Putamen (tissue), 1 donor: ENCODE results near the gene CTNND2.
A peak's percentile ranks its signal among the peaks of the same experiment; 100 is the strongest.

Experiments used
- DNase-seq: peaks from one replicate; pipeline ENCODE4 v3.0.0-alpha.2; 2016; ENCODE audit warnings: low spot score

Gene CTNND2, protein sequence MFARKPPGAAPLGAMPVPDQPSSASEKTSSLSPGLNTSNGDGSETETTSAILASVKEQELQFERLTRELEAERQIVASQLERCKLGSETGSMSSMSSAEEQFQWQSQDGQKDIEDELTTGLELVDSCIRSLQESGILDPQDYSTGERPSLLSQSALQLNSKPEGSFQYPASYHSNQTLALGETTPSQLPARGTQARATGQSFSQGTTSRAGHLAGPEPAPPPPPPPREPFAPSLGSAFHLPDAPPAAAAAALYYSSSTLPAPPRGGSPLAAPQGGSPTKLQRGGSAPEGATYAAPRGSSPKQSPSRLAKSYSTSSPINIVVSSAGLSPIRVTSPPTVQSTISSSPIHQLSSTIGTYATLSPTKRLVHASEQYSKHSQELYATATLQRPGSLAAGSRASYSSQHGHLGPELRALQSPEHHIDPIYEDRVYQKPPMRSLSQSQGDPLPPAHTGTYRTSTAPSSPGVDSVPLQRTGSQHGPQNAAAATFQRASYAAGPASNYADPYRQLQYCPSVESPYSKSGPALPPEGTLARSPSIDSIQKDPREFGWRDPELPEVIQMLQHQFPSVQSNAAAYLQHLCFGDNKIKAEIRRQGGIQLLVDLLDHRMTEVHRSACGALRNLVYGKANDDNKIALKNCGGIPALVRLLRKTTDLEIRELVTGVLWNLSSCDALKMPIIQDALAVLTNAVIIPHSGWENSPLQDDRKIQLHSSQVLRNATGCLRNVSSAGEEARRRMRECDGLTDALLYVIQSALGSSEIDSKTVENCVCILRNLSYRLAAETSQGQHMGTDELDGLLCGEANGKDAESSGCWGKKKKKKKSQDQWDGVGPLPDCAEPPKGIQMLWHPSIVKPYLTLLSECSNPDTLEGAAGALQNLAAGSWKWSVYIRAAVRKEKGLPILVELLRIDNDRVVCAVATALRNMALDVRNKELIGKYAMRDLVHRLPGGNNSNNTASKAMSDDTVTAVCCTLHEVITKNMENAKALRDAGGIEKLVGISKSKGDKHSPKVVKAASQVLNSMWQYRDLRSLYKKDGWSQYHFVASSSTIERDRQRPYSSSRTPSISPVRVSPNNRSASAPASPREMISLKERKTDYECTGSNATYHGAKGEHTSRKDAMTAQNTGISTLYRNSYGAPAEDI (N-terminal part only)

DNA sequence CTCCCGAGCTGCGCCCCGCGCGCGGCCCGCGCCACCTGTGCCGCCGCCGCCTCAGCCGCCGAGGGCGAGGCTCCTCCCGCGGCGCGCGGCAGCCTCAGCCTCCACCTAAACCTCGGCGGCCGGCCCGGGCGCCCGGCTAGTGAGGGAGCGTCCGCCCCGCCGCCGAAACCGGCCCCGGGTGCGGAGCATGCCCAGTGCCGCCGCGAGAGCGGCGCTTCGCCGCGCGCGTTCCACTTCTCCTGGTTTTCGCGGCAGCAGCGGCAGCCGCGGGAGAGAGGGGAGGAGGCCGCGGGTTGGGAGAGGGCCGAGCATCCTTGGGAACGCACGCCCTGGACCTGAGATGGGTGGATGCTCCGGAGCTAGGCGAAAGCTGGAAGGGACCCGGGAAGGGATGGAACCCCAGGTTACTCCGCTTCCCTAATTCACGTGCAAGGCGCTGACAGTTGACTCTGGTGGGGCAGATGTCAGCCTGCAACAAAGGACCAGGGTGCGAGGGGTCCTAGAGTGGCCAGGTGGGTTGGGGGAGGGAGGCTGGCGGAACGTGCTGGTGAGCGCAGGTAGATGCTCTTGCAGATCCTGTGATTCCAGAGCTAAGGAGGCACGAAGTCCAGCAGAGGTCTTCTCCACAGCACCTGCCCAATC is at the start of gene CTNND2:
Gene CTNND2, minus strand, starts transcription at position 182 of the 642 bp plus-strand sequence. CDS start 593 bp downstream, outside the sequence.
- peak; percentile 81 for DNase-seq

DNA sequence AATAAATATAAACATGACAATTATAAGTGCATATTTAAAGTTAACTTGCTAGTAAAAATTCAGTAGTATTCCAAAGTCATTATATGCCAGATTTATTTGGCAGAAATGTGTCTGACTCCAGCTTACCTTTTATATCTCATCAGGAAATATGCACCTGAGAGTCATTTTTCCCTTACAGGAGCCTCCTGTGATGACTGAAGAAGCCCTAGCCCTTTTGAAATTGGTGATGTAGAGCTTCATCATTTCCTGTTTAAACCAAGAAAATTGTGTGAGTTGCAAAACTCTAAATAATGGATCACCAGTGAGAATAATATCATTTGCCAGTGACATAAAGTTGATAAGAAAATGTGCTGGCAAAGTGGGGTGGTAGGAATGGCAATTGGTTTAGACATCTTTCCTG is 42.1 kb upstream of the CTNND2 start:
- no peak for DNase-seq

DNA sequence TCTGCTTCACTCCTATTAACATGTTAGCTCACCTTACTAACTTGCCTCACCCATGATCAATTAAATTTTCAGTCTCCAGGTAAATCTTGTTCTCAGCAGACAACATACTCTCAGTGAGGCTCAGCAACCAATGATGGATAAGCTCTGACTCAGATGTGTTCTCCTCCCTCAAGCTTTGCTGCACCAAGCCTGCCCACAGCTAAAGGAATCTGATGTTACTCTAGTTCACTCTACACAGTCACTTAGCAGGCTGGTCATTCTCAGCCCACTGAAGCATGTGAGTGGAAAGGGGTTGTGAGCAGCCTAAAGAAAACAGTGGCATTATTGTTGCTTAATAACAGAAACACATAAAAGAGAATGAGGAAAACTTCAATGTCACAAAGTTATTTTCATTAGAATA is 37.3 kb upstream of the CTNND2 start:
- no peak for DNase-seq

DNA sequence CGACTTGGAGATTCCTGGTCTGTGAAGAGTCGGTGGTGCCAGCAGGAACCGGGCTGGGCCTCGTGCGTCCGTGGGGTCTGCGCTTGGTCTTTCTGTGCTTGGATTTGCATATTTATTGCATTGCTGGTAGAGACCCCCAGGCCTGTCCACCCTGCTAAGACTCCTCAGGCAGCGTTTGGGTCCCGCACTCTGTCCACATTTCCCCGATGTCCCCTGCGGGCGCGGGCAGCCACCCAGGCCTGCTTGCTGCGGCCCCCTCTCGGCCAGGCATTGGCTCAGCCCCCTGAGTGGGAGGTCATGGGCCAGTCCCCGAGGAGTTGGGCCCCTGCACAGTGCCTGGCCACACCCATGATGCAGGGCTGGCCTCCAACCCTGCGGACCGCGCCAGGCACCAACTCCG is 27.4 kb upstream of the CTNND2 start:
- no peak for DNase-seq

DNA sequence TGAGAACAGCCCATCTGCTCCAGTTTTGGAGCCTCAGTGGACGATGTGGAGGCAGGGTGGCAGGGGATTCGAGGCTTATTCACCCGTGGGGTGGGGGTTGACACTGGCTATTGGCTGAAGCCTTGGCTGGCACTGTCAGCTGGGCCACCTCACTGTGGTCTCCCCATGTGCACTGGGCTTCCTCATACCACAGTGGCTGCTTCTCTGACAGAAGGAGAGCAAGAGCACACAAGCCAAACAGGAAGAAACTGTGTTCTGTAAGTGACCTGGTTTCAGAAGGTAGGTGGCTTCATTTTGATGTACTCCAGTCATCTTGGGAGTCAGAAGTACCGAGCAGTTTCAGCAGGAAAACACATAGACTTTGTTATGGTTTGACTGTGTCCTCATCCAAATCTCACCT is 24.7 kb upstream of the CTNND2 start:
- no peak for DNase-seq

DNA sequence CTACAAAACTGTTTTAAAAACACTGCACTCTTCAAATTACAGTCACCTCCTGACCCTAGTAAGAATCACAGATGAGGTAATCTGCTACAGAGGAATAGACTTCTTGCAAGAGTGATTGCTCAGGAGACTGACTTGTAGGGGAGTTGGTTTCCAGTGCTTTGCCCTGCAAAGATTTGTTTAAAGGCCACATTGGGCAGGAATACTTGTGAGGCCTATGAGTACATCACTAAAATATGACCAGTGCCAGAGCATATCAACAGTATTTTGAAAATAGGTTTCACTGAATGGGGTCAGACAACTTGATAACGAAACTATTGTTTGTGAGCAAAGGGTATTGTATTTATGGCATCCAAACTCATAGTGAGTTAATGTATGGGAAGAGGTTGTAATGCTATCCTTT is 21.5 kb upstream of the CTNND2 start:
- no peak for DNase-seq

DNA sequence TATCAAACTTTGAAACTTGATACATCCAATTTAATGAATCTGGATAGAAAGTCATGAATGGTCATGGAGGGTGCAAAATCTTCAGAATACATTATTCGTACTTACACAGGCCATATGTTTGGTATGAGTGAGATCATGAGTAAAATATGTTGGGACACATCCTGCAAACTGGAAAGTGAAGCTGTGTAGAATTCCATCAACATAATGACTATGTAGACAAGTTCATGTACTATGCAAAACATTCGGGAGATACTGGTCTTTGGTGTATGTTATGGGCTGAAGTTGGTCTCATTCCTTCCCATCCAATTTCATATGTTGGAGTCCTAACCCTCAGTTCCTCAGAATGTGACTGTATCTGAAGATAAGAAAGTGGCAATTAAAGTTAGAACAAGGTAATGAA is 18.1 kb upstream of the CTNND2 start:
- DNase-seq = no peak

DNA sequence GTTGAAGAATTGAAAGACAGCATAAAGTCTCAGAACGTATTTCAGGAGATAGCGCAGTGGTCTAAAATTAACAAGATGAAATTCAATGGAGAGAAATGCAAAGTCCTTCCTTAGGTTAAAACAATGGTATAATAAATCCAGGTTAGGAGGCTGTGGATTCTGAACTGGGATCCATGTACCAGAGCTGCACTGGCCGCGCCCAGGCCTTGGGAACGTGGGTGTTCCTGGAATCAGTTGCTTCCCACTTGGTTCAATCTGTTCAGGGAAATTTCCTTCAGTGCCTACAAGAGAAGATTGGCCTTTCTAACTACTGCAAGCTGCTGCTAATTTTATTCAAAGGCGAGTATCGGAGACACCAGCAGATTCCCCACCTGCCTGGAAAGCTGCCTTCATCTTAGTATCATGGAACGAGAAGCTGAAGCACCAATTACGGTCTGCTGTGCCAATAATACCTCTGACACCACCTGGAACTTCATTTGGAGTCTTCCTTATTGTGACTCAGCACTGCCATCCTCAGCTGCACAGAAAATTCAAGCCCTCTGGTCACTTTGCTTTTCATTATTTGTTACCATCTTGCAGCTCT is 14.3 kb upstream of the CTNND2 start:
- DNase-seq = no peak

DNA sequence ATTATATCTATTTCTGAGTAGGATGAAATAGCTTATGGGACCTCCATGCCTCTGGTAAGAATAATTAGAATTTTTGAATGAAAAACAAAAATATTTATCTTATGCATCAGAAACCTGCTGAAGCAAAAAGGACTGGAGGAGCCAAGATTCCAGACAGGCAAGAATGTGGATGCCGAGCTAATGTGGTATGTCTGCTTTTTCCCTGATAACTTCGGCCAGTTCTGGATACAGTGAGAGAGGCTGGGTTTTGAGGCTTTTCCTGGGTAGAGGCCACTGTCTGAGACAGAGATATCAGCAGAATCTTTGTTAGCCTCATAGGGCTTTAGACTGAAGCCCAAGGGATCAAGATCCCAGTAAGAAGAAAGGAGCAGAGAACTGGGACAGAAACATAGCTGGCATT is 5.2 kb upstream of the CTNND2 start:
- DNase-seq = no peak

DNA sequence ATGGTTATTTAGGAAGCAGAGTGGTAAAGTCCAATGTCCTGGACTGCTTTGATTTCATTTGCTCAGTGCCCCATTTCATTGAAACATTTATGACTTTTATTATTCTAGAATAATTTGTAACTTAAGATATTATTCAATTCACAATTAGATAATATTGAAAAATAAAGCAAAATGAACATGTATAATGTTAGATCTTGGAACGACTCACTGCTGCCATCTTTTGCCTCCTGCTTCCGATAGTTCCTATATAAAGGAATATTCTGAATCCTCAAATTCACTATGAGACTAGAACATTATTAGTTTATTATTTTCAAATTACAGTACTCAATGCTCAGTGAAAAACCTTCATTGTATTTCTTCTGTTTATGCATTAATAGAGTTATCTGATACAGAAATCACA is 2.3 kb upstream of the CTNND2 start:
- DNase-seq = no peak

DNA sequence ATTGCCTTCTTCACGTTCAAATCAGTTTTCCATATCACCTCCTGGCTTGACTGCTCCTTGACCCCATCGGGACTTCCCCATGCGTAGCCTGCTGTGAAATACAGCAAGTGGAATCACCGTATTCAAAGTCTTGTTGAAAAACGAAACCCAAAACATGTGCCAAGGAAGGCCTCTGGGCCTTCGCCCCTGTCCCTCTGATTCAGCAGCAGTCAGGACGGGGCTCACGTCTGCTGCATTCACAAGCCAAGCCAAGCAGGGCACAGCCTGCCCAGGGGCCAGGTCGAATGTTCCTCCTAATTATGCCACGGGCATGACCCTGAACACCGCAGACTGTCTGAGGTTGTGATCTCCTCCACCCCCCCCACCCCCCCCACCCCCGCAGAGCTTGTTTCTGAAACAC is 960 bp upstream of the CTNND2 start:
- no peak for DNase-seq

DNA sequence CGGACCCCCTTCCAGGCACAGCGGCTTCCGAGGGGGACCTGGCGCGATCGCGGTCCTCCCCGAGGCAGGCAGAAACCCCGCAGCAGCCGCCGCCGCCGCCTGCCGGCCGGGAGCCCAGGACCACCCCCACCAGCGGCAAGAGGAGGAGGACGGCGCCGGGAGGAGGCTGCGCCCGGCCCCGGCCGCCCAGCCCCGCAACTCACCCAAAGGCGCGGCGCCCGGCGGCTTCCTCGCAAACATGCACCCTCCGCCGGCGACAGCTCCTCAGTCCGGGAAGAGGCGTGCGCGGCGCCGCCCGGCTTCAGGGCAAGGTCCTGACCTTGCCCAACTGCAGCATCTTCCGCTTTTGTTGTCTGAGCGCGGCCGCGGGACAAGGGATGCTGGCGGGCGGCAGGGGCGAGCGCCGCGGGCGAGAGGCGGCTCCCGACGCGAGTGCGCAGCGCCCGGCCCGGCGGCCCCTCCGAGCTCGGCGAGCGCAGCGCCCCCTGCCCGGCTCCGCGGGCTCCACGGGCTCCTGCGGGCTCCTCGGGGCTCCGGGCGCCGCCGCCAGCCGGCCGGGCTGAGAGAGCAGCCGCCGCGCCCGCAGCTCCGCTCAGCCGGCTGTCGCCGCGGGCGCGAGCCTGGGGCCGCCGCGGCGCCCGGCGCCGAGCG is 507 bp downstream of the CTNND2 start:
- DNase-seq = peak; percentile 53

DNA sequence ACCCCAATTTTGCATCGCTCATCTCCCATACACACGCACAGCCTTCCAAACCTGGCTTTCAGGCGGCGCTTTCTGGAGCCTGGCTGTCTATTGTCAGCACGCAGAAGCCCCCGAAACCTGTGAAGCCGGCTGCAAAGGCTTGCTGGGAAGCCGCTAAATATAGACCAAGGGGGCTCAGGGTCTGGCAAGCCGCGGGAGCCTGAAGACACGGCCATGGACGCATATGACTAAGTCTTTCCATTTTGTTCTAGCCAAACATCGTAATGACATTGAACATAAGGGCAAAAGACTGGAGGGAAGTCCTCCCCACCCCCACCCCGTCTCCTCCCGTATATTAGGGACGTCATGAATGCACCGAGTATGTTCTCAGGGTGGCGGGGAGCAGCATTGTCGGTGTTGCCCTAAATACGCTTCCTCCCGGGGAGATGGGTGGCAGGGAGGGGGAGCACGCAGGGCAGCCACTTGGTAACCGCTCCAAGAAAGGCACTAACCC is 1.1 kb downstream of the CTNND2 start:
- DNase-seq = peak; percentile 55

DNA sequence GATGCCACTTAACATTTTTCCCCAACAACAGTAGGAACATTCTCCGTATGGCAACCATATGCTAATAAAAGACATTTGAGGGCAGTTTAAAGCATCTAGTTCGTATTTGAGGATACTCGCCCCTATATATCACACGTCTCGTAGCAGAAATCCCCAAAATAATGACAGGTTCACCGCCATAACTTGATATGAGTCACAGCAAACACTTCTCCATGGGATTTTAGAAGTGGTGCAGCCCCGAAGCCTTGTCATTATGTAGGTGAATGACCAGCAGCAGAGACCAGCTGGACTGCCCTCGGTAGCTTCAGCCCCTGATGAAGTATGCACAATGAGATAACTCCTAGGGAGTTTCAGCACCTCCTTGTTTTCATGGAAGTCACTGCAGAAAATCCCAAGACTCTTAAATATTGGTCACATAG is 2.0 kb downstream of the CTNND2 start:
- DNase-seq = no peak

DNA sequence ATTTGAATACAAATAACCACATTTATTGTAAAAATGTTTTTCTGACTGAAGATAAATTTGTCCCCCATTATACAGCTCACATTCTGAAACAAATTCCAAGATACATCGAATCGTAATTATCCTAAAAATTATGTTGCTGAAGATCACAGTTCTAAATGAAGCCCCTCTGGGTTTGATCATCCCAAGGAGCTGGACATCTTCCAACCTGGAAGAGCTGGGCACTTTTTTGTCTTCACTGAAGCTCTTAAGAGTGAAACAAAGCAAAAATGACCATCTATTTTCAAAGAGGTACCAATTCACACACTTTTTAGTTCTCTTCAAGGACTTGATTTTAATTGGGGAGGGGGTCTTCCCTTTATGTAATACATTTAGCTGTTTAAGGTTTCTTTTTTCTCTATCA is 5.5 kb downstream of the CTNND2 start:
- no peak for DNase-seq

DNA sequence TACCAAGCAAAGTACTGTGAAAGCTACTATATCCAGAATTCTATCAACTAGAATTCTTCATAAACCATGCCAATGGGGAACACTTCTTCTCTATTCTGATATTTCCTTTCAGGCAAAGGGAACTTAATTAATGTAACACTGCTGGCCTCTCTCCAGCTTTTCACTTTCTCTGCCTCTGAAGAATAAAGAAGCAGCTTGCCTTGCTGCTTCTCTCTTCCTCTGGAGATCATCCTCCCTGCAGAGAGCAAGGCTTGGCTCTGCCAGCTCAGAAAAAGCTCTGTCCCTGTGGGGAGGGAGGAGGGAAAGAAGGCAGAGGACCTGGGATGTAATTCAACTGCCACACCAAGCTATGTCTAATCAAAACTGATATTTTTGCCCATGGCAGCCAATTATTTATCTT is 6.5 kb downstream of the CTNND2 start:
- DNase-seq = no peak

DNA sequence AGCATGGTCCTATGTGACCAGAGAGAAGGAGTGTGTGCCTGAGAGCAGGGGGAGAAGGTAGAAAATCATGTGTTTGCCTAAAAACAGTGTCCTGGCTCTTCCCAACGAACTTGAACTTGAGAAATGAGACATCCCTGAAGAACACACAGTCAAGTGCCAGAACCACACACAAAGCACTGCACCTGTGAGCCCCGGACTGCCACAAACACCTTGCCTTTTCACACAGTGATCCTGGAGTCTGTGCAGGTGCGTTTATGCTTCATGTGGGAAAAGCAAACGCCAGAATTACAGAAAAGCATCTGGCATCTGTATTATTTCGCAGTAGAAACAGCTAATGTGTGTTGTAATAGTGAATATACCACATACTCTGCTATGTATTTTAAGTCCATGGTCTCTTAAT is 9.3 kb downstream of the CTNND2 start:
- no peak for DNase-seq

DNA sequence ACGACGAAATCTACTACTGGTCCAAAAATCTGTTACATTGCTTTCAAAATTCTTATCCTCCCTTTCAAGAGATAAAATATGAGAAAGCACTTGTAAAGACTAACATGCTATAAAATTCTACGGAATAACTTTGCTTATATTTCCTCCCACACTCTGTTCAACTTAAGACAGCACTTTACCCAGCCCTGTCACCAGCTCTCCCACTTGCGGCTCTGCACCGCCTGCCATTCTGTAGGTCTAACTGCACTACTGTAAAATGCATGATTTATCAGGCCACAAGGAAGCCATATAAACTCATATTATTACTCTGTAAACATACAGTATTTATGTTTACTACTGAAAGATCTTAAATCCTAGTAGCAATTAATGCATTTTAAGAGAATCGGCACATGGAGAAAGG is 11.4 kb downstream of the CTNND2 start:
- peak; percentile 63 for DNase-seq

DNA sequence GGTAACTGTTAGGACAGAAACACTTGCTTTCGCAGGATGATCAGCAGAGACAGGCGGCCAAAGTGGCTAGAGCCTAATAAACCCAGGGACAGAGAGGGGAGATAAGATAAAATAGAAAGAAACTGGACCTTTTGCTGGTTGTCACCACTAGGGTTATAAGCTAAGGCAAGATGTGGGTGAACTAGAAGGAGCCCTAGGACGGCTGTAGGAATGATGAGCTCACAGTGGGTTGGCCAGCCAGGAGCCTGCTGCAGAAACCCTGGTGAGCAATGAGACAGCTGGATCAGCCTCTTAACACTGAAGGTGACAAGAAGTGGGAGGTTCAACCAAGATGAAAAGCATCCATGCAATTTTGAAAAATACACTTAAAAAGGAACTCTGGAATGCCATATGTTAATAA is 13.5 kb downstream of the CTNND2 start:
- DNase-seq = no peak

DNA sequence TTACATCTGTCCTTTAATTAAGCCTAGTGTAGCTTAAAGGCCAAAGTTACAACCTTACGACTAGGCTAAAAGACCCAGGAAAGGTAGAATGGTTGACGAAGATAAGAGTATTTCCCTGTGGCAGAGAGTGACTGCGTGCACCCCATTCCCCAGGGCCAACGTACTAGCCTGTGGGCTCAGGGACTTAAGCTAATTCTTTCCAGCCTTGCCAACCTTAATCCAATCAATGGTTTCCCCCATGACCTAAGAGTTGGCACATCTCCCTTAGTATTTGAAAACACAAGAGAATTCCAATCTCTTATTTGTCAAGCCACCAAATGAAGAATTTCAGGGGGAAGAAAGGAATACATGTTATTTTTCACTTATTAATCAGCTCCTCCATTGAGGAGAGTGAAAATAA is 16.0 kb downstream of the CTNND2 start:
- DNase-seq = no peak

DNA sequence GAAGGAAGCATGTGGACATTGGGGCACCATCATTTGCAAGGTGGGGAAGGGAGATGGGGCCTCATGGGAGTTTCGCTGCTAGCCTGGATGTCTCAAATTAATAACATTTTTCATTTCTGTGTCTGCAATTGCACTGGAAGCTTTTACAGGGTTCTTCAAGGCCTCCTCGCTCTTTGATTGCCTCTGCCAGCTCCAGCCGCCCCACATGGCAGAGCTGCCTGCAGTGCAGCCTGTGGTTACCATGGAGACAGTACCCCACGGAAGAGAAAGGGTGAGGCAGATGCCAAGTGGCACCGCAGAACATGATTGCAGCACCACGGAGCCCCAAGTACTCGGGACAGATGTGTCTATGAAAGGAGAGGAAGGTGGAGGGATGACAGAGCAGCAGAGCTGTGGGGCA is 25.4 kb downstream of the CTNND2 start:
- DNase-seq = peak; percentile 82
